Measurements from ENCODE around the gene NOM1.

NOM1 gene

DNA sequence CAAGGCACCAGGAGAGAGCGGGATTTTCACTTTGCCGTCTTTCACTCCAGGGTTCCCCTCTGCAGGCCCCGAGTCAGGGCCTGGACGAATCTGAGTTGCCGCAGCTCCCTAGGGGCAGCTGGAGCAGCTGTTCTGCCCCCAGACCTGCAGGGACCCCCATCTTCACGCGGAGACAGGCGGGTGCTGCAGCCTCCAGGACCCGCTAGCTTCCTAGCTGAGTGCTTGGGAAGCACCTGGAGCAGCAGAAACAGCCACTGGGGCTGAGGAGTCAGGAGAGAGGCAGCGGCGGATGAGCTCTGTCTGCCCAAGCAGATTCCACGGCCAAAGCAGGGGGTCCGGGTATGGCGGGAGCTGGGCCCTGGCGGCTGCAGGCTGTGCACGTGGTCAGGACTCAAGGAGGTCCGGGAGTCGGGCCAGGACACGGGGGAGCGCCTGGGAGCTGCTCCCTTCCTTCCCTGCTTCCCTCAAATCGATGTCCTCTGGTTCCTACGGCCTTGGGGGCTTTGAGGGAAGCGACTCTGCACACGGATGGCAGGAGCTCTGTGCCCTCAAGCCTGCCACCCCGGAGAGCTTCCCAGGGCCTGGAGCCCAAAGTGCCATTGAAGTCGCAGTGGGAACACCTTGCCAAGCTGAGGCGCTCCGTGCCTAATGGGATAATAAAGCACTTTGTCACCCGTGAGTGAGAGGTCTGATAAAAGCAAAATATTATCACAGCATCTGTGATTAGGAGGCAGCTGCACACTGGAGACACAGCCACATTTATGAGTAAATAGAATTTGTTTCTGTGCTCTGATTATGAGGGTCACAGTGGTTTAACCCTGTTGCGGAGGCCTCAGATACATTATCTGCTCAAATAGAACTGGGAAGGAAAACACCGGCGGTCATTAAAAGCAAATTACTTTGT lies 43.8 kb downstream of the NOM1 start:
- CTCF ChIA-PET, result interaction anchor here (0.8 to 1.4 kb wide), 2 partner anchors 13 to 24 kb away, joined by 3 read pairs; no protein-coding TSS in a partner anchor
- 65% methylated on average over 25 of the region's 32 CpGs for WGBS (ENCODE audit: insufficient coverage)
- POLR2A ChIA-PET, result no interaction called here

DNA sequence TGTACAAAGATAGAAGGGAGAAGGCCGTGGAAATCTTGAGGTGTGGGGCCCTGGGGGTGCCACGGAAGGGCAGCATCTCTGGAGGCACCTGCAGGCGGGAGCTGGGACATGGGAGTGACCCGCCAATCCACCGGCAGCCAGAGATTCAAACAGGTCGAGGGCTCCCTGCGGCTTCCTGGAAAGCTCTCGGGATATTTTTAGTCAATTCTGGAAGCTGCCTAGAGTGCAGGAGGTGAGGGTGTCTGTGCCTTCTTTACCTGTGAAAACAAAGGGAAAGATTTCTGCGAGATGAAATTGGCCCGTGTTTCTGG lies 44.4 kb downstream of the NOM1 start:
- DNase-seq, result no peak
- Histone ChIP-seq H3K9me3 (ENCODE audit: control extremely low read depth in 1 of 5, control insufficient read depth in 4 of 5, insufficient read depth in 2 of 5, low read depth in 1 of 5, low read length in 4 of 5) (peaks cover 0 to 9% (median 0%) of the 10 kb centered on the region in 5 experiments), H3K27ac (ENCODE audit: insufficient read depth in 1 of 2, low read depth in 1 of 2, low read length in 2 of 2, poor library complexity in 1 of 2, severe bottlenecking in 2 of 2) (no peak overlapping the region), H3K4me3 (ENCODE audit: control insufficient read depth in 1 of 7, extremely low read depth in 1 of 7, insufficient read depth in 4 of 7, low read depth in 2 of 7, low read length in 6 of 7) (no peak overlapping the region), H3K4me1 (ENCODE audit: control extremely low read depth in 1 of 4, control insufficient read depth in 4 of 4, insufficient read depth in 4 of 4, low read length in 3 of 4) (peaks cover 0 to under 1% (median 0%) of the 10 kb centered on the region in 4 experiments), H3K27me3 (replicated peaks in 2 of 5; ENCODE audit: control insufficient read depth in 4 of 5, insufficient read depth in 5 of 5, low read length in 4 of 5) (peaks cover 7 to 82% (median 33%) of the 10 kb centered on the region in 5 experiments), H3K36me3 (ENCODE audit: control insufficient read depth in 4 of 4, insufficient read depth in 4 of 4, low read length in 3 of 4) (no peaks in the 10 kb centered on the region)
- ChIA-PET CTCF (interaction anchor here (0.8 kb wide), 1 partner anchor 24 kb away, joined by 3 read pairs; no protein-coding TSS in a partner anchor), POLR2A (no interaction called here)
- 80% methylated on average over 9 of the region's 10 CpGs for WGBS (ENCODE audit: insufficient coverage)

More for the DNA sequence above, 43.8 kb downstream of the NOM1 start:
- Histone ChIP-seq H3K9me3 (ENCODE audit: control extremely low read depth in 1 of 5, control insufficient read depth in 4 of 5, insufficient read depth in 2 of 5, low read depth in 1 of 5, low read length in 4 of 5) (peaks cover 0 to 9% (median 0%) of the 10 kb centered on the region in 5 experiments), H3K27ac (ENCODE audit: insufficient read depth in 1 of 2, low read depth in 1 of 2, low read length in 2 of 2, poor library complexity in 1 of 2, severe bottlenecking in 2 of 2) (no peak overlapping the region), H3K27me3 (replicated peaks in 2 of 5; ENCODE audit: control insufficient read depth in 4 of 5, insufficient read depth in 5 of 5, low read length in 4 of 5) (peaks cover 3 to 76% (median 27%) of the 10 kb centered on the region in 5 experiments), H3K4me3 (ENCODE audit: control insufficient read depth in 1 of 7, extremely low read depth in 1 of 7, insufficient read depth in 4 of 7, low read depth in 2 of 7, low read length in 6 of 7) (no peak overlapping the region), H3K36me3 (ENCODE audit: control insufficient read depth in 4 of 4, insufficient read depth in 4 of 4, low read length in 3 of 4) (no peaks in the 10 kb centered on the region), H3K4me1 (ENCODE audit: control extremely low read depth in 1 of 4, control insufficient read depth in 4 of 4, insufficient read depth in 4 of 4, low read length in 3 of 4) (no peaks in the 10 kb centered on the region)
- DNase-seq, result no peak

DNA sequence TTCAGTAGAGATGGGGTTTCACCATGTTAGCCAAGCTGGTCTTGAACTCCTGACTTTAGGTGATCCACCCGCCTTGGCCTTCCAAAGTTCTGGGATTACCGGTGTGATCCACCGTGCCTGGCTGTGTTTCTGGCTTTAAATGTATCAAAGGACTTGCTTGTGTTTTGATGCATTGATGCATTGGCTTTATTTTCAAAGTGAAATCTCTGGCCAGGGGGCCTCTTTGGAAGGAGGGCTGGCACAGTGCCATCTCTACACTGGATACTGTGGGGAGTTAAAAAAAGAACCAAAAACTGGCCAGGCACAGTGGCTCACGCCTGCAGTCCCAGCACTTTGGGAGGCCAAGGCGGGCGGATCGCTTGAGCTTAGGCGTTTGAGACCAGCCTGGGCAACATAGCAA lies 44.9 kb downstream of the NOM1 start:
- Histone ChIP-seq H3K4me1 (ENCODE audit: control extremely low read depth in 1 of 4, control insufficient read depth in 4 of 4, insufficient read depth in 4 of 4, low read length in 3 of 4) (peaks cover 0 to 6% (median 3%) of the 10 kb centered on the region in 4 experiments), H3K36me3 (ENCODE audit: control insufficient read depth in 4 of 4, insufficient read depth in 4 of 4, low read length in 3 of 4) (no peaks in the 10 kb centered on the region), H3K9me3 (ENCODE audit: control extremely low read depth in 1 of 5, control insufficient read depth in 4 of 5, insufficient read depth in 2 of 5, low read depth in 1 of 5, low read length in 4 of 5) (peaks cover 0 to 9% (median 0%) of the 10 kb centered on the region in 5 experiments), H3K27me3 (replicated peaks in 2 of 5; ENCODE audit: control insufficient read depth in 4 of 5, insufficient read depth in 5 of 5, low read length in 4 of 5) (peaks cover 7 to 87% (median 38%) of the 10 kb centered on the region in 5 experiments), H3K27ac (ENCODE audit: insufficient read depth in 1 of 2, low read depth in 1 of 2, low read length in 2 of 2, poor library complexity in 1 of 2, severe bottlenecking in 2 of 2) (no peak overlapping the region), H3K4me3 (ENCODE audit: control insufficient read depth in 1 of 7, extremely low read depth in 1 of 7, insufficient read depth in 4 of 7, low read depth in 2 of 7, low read length in 6 of 7) (no peak overlapping the region)
- CTCF ChIA-PET, result interaction anchor here (1.0 kb wide), 1 partner anchor 8 kb away, joined by 3 read pairs; no protein-coding TSS in a partner anchor
- POLR2A ChIA-PET, result no interaction called here
- no peak for DNase-seq
- WGBS (ENCODE audit: insufficient coverage), result 98% methylated on average over 4 of the region's 8 CpGs

DNA sequence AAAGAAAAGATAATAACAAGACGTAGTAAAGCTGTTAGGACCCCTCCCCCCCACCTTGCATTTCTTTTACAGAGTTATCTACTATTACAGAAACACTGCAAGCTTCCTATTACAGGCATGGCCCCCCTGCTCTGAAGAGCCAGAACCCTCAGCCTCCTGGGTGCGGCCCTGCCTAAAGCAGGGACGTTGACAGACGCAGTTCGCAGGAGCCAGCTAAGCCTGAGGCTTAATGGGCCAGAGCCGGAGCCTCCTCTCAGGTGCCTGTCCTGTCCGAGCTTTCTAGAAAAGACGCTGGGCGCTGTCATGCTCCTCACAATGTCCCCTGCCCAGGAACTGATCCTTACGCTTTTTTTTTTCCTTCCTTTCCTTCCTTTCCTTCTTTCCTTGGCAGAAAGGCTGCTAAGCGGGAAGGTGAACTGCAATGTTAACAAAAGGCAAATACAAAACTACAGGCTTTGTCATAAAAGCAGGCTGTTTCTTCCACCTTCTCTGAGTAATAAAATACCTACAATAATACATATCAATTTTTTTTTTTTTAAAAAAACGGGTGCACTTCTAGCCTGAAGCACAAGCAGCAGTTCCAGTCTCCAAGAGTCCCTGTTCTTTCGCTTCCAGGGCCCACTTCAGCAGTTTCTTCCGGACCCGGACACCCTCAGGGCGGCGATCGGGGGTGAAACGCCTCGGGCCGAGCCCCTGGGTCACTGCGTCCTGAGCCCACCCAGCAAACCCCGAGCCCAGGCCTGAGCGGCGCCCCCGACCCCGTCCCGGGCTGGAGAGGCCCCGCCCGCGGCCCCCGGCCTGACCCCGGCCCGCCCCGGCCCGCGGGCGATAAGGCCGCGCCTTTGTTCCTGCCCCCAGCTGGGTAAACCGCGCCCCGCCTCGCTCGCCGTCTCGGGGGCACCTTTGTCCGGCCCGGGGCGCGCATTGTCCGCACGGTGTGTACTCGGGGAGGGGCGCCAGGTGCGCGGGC lies 49.8 kb downstream of the NOM1 start:
- H3K4me1 ChIP-seq (ENCODE audit: control extremely low read depth in 1 of 4, control insufficient read depth in 4 of 4, insufficient read depth in 4 of 4, low read length in 3 of 4), result peaks cover 0 to 20% (median 12%) of the 10 kb centered on the region in 4 experiments
- CTCF ChIA-PET, result no interaction called here
- H3K36me3 ChIP-seq (ENCODE audit: control insufficient read depth in 4 of 4, insufficient read depth in 4 of 4, low read length in 3 of 4), result no peaks in the 10 kb centered on the region
- no peak overlapping the region for H3K27ac ChIP-seq (ENCODE audit: insufficient read depth in 1 of 2, low read depth in 1 of 2, low read length in 2 of 2, poor library complexity in 1 of 2, severe bottlenecking in 2 of 2)
- 4% methylated on average over 40 of the region's 57 CpGs for WGBS (ENCODE audit: insufficient coverage)
- peak overlapping the region in 5 of 7 experiments; percentile 0 to 66 (median 43) for H3K4me3 ChIP-seq (ENCODE audit: control insufficient read depth in 1 of 7, extremely low read depth in 1 of 7, insufficient read depth in 4 of 7, low read depth in 2 of 7, low read length in 6 of 7)
- POLR2A ChIA-PET, result no interaction called here
- H3K27me3 ChIP-seq (replicated peaks in 2 of 5; ENCODE audit: control insufficient read depth in 4 of 5, insufficient read depth in 5 of 5, low read length in 4 of 5), result peaks cover 17 to 98% (median 53%) of the 10 kb centered on the region in 5 experiments
- peaks cover 0 to 9% (median 0%) of the 10 kb centered on the region in 5 experiments for H3K9me3 ChIP-seq (ENCODE audit: control extremely low read depth in 1 of 5, control insufficient read depth in 4 of 5, insufficient read depth in 2 of 5, low read depth in 1 of 5, low read length in 4 of 5)
- DNase-seq, result no peak

DNA sequence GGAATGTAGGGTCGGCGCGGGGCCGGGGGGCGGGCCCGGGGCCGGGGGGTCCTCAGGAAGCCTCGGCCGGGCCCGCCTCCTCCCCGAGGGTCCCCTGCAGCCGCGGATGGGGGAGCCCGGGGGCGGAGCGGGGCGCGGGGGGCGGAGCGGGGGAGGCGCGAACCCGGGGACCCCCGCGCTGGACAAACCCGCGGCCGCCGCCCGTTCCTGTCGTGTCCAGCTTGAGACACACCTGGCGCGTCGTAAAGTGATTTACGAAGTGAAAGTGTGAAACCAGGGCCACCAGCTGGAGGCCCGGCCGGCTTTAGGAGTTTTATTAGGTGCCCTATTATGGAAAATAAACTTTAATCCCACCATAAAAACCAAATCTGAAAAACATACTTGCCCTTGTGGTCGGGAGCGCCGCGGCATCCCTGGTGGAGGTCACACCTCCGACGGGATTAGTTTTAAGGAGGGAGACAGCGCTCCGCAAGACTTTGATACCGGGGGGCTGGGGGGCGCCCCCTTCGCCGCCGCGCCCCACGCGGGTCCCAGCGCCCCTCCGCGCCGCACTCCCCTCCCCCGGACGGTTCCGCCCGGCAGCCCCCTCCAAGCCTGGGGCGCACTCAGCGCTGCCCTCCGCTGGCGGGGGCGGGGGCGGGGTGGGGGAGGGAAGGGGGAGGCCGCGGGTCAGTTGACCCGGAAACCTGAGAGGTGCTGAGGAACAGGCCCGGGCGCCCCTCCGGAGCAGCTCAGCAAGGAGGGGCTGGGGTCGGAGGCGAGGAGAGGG lies 50.6 kb downstream of the NOM1 start:
- peaks cover 17 to 100% (median 61%) of the 10 kb centered on the region in 5 experiments for H3K27me3 ChIP-seq (replicated peaks in 2 of 5; ENCODE audit: control insufficient read depth in 4 of 5, insufficient read depth in 5 of 5, low read length in 4 of 5)

More for the DNA sequence above, 50.6 kb downstream of the NOM1 start:
- under 1% methylated on average over 22 of the region's 75 CpGs for WGBS (ENCODE audit: insufficient coverage)
- POLR2A ChIA-PET, result no interaction called here
- Histone ChIP-seq H3K9me3 (ENCODE audit: control extremely low read depth in 1 of 5, control insufficient read depth in 4 of 5, insufficient read depth in 2 of 5, low read depth in 1 of 5, low read length in 4 of 5) (peaks cover 0 to 9% (median 0%) of the 10 kb centered on the region in 5 experiments), H3K4me1 (ENCODE audit: control extremely low read depth in 1 of 4, control insufficient read depth in 4 of 4, insufficient read depth in 4 of 4, low read length in 3 of 4) (peaks cover 0 to 26% (median 15%) of the 10 kb centered on the region in 4 experiments), H3K27ac (ENCODE audit: insufficient read depth in 1 of 2, low read depth in 1 of 2, low read length in 2 of 2, poor library complexity in 1 of 2, severe bottlenecking in 2 of 2) (no peak overlapping the region), H3K36me3 (ENCODE audit: control insufficient read depth in 4 of 4, insufficient read depth in 4 of 4, low read length in 3 of 4) (no peaks in the 10 kb centered on the region), H3K4me3 (ENCODE audit: control insufficient read depth in 1 of 7, extremely low read depth in 1 of 7, insufficient read depth in 4 of 7, low read depth in 2 of 7, low read length in 6 of 7) (peak overlapping the region in 5 of 7 experiments; percentile 41 to 66 (median 53))
- DNase-seq, result no peak
- CTCF ChIA-PET, result interaction anchor here (1.0 to 2.5 kb wide), 2 partner anchors 14 to 31 kb away, joined by 3 to 11 read pairs; no protein-coding TSS in a partner anchor
